Panc1 (cell line): ENCODE data around the gene ASB4. TPM values are rescaled to one million over a fixed set of nuclear protein-coding genes. Genes with fewer than 3 reads are reported as not detected.

Experiments
- ATAC-seq: fragments of 200-7000 bp; cut with Tn5 transposase; 2 replicates; pipeline ENCODE4 v1.9.1; 2020; ENCODE audit warnings: mild to moderate bottlenecking, moderate library complexity
- BruUV-seq: library from RNA; stranded (reverse); fragments of 400-500 nt; replicated peaks from 2 replicates; lab custom pipeline; 2021; lab: Mats Ljungman, UMichigan
- CTCF ChIA-PET: fragments of 300-600 bp; sonication (Branson Sonifier 250); formaldehyde crosslinking; loops from one replicate; lab custom pipeline; 2022; ENCODE audit warnings: antibody characterized with exemption; lab: Charles Lee
- POLR2A ChIA-PET: fragments of 300-600 bp; sonication (Branson Sonifier 250); formaldehyde crosslinking; loops from one replicate; lab custom pipeline; 2022; ENCODE audit warnings: antibody characterized with exemption; lab: Charles Lee
- DNase-seq: peaks from one replicate; pipeline ENCODE4 v3.0.0-alpha.2; 2010; ENCODE audit warnings: low read depth, low spot score
- H3K27ac ChIP-seq: 2 replicates; pipeline ENCODE4 v1.5.1; 2011; ENCODE audit warnings: mild to moderate bottlenecking, low read length, inconsistent platforms
- H3K27me3 ChIP-seq: fragments of 200-500 bp; sonication (Bioruptor generic); 2 replicates; pipeline ENCODE4 v1.6.0; 2014; ENCODE audit warnings: low read length, inconsistent platforms; ENCODE audit not compliant: control insufficient read depth, insufficient read depth
- H3K36me3 ChIP-seq: fragments of 200-500 bp; sonication (Bioruptor generic); 2 replicates; pipeline ENCODE4 v1.5.1; 2014; ENCODE audit warnings: inconsistent platforms, mild to moderate bottlenecking, low read length, moderate library complexity; ENCODE audit not compliant: control insufficient read depth, insufficient read depth
- H3K4me1 ChIP-seq: 2 replicates; pipeline ENCODE4 v1.5.1; 2011; ENCODE audit warnings: inconsistent platforms, mild to moderate bottlenecking, low read length, moderate library complexity; ENCODE audit not compliant: control insufficient read depth, insufficient read depth
- H3K4me3 ChIP-seq, 2 experiments: 2 replicates each; pipeline ENCODE4 v1.5.1; 2011 to 2012; ENCODE audit warnings: low read depth in 2 of 2, low read length in 2 of 2, mild to moderate bottlenecking in 2 of 2, inconsistent platforms in 1 of 2, moderate library complexity in 1 of 2
- H3K9me3 ChIP-seq: fragments of 200-500 bp; sonication (Bioruptor generic); 2 replicates; pipeline ENCODE4 v1.5.1; 2014; ENCODE audit warnings: low read depth, mild to moderate bottlenecking, inconsistent platforms, low read length, moderate library complexity; ENCODE audit not compliant: control insufficient read depth, insufficient read depth
- POLR2AphosphoS5 ChIP-seq: IDR thresholded peaks from 2 replicates; pipeline ENCODE4 v1.6.1; 2012; ENCODE audit warnings: mild to moderate bottlenecking, low read depth, low read length, moderate library complexity
- SIN3A ChIP-seq: IDR thresholded peaks from 2 replicates; pipeline ENCODE4 v1.6.1; 2012; ENCODE audit warnings: low read depth, mild to moderate bottlenecking, low read length, moderate library complexity, borderline replicate concordance; ENCODE audit not compliant: insufficient read depth
- TCF7L2 ChIP-seq: IDR thresholded peaks from 2 replicates; pipeline ENCODE4 v1.6.1; 2011; ENCODE audit warnings: mild to moderate bottlenecking, low read depth, low read length, inconsistent platforms
- in situ Hi-C: cut with HindIII; loops from 2 replicates; pipeline ENCODE4 v1.10.0; 2016; ENCODE audit warnings: low sequenced_read_pairs, low pct_unique_long_range_greater_than_20kb
- intact Hi-C: fragments of 100-400 bp; cut with micrococcal nuclease; formaldehyde crosslinking; loops from one replicate; pipeline ENCODE4 v1.10.0; 2022; ENCODE audit not compliant: unreplicated experiment
- total RNA-seq: library from RNA; stranded (reverse); gene quantifications from one replicate; pipeline ENCODE4 v1.2.1, GENCODE V29; 2021; ENCODE audit not compliant: unreplicated experiment
- TF ChIP-seq, protein P1 (sequence below): fragments of 450-650 bp; IDR thresholded peaks from 2 replicates; pipeline ENCODE4 v1.5.1; 2017; ENCODE audit warnings: mild to moderate bottlenecking
- TF ChIP-seq, protein P2 (sequence below), 2 experiments: IDR thresholded peaks; 2 replicates each; pipeline ENCODE4 v1.6.1; 2011 to 2012; ENCODE audit warnings: low read depth in 2 of 2, control low read depth in 1 of 2, low read length in 1 of 2, mild to moderate bottlenecking in 1 of 2, moderate library complexity in 1 of 2; ENCODE audit not compliant: insufficient read depth in 1 of 2

ASB4 gene
- total RNA-seq, 1 experiment from 2014 or later = 0.15 TPM

DNA sequence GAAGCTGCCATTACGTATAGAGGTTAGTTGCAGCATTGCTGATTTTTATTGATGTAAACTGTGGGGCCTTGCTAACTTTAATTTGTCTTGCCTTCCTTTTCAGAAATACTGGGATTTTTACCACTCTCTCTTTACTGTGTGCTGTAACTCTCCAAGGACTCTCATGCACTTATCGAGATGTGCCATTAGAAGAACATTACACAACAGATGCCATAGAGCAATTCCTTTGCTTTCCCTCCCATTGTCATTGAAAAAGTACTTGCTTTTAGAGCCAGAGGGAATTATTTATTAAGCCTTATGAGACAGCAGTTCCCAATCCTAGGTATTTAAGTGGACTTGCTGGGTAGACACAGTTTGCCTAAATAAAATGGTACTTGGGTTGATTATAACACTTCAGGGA is 51.7 kb downstream of the ASB4 start:
- BruUV-seq = no TSS peak
- no peaks in the 10 kb centered on the region for H3K4me1 ChIP-seq
- H3K36me3 ChIP-seq = no peaks in the 10 kb centered on the region
- ATAC-seq (no peak), DNase-seq (no peak)
- TF ChIP-seq POLR2AphosphoS5 (no peak), TCF7L2 (no peak), SIN3A (no peak)
- TF ChIP-seq, protein P1, sequence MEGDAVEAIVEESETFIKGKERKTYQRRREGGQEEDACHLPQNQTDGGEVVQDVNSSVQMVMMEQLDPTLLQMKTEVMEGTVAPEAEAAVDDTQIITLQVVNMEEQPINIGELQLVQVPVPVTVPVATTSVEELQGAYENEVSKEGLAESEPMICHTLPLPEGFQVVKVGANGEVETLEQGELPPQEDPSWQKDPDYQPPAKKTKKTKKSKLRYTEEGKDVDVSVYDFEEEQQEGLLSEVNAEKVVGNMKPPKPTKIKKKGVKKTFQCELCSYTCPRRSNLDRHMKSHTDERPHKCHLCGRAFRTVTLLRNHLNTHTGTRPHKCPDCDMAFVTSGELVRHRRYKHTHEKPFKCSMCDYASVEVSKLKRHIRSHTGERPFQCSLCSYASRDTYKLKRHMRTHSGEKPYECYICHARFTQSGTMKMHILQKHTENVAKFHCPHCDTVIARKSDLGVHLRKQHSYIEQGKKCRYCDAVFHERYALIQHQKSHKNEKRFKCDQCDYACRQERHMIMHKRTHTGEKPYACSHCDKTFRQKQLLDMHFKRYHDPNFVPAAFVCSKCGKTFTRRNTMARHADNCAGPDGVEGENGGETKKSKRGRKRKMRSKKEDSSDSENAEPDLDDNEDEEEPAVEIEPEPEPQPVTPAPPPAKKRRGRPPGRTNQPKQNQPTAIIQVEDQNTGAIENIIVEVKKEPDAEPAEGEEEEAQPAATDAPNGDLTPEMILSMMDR = no peak
- TF ChIP-seq, protein P2, sequence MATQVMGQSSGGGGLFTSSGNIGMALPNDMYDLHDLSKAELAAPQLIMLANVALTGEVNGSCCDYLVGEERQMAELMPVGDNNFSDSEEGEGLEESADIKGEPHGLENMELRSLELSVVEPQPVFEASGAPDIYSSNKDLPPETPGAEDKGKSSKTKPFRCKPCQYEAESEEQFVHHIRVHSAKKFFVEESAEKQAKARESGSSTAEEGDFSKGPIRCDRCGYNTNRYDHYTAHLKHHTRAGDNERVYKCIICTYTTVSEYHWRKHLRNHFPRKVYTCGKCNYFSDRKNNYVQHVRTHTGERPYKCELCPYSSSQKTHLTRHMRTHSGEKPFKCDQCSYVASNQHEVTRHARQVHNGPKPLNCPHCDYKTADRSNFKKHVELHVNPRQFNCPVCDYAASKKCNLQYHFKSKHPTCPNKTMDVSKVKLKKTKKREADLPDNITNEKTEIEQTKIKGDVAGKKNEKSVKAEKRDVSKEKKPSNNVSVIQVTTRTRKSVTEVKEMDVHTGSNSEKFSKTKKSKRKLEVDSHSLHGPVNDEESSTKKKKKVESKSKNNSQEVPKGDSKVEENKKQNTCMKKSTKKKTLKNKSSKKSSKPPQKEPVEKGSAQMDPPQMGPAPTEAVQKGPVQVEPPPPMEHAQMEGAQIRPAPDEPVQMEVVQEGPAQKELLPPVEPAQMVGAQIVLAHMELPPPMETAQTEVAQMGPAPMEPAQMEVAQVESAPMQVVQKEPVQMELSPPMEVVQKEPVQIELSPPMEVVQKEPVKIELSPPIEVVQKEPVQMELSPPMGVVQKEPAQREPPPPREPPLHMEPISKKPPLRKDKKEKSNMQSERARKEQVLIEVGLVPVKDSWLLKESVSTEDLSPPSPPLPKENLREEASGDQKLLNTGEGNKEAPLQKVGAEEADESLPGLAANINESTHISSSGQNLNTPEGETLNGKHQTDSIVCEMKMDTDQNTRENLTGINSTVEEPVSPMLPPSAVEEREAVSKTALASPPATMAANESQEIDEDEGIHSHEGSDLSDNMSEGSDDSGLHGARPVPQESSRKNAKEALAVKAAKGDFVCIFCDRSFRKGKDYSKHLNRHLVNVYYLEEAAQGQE (IDR thresholded peaks at IDR 0.05; ENCODE audit: insufficient read depth in 1 of 2, low read depth in 2 of 2, low read length in 1 of 2) = no peak
- H3K4me3 ChIP-seq = no peak overlapping the region
- no peaks in the 10 kb centered on the region for H3K9me3 ChIP-seq
- H3K27me3 ChIP-seq = peaks cover 3% of the 10 kb centered on the region; the same call in 1 of the 2 replicates
- in situ Hi-C loops = no loop called here
- H3K27ac ChIP-seq = no peak overlapping the region
- ChIA-PET CTCF (no interaction called here), POLR2A (no interaction called here)
- intact Hi-C loops = no loop called here

DNA sequence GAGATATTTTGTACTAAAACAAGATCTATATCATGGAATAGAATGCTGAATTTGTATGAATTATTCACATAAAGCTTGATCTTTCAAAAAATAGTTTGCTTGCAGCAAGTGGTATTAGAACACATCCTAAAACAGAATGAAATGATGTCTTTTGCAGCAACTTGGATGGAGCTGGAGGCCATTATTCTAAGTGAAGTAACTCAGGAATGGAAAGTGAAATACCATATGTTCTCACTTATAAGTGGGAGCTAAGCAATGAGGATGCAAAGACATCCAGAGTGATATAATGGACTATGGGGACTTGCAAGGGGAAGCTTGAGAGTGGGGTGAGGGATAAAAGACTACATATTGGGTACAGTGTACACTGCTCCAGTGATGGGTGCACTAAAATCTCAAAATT is 53.7 kb downstream of the ASB4 start:
- peaks cover 3% of the 10 kb centered on the region; the same call in 1 of the 2 replicates for H3K27me3 ChIP-seq
- H3K36me3 ChIP-seq = no peaks in the 10 kb centered on the region
- no TSS peak for BruUV-seq
- no peak overlapping the region for H3K4me3 ChIP-seq
- no peak for DNase-seq
- no peaks in the 10 kb centered on the region for H3K4me1 ChIP-seq
- intact Hi-C loops (no loop called here), in situ Hi-C loops (no loop called here)
- no peaks in the 10 kb centered on the region for H3K9me3 ChIP-seq
- no peak for ATAC-seq
- ChIA-PET CTCF (no interaction called here), POLR2A (no interaction called here)
- H3K27ac ChIP-seq = no peak overlapping the region
- TF ChIP-seq SIN3A = no peak
- TF ChIP-seq, protein P1 = no peak
- TF ChIP-seq, protein P2 (IDR thresholded peaks at IDR 0.05; ENCODE audit: insufficient read depth in 1 of 2, low read depth in 2 of 2, low read length in 1 of 2) = no peak
- TF ChIP-seq POLR2AphosphoS5 = no peak
- TF ChIP-seq TCF7L2 = no peak
